HuH-7 (cell line): ENCODE results near the gene MEA1.
"Not testable (repeated sequence)": the region's sequence is repeated elsewhere in the genome, so short reads cannot be mapped to it uniquely, and the experiment has no call there.

Experiments
- DNase-seq: peaks from one replicate; pipeline ENCODE4 v3.0.0; 2011; ENCODE audit warnings: low spot score

The MEA1 gene

GRCh38 chr6:43009124-43009523, 4.6 kb downstream of the MEA1 start:
- DNase-seq, result peak; percentile 59

GRCh38 chr6:43007126-43007525, 6.6 kb downstream of the MEA1 start:
- no peak for DNase-seq

GRCh38 chr6:43006251-43006650, 7.5 kb downstream of the MEA1 start:
- no peak for DNase-seq

GRCh38 chr6:43005844-43006243, 7.9 kb downstream of the MEA1 start:
- no peak for DNase-seq

GRCh38 chr6:43001843-43002242, 11.9 kb downstream of the MEA1 start:
- no peak for DNase-seq

GRCh38 chr6:42998205-42998604, 15.5 kb downstream of the MEA1 start:
- not testable (repeated sequence) for DNase-seq

- no peak for DNase-seq
Observed at GRCh38 chr6:42996513-42996912, 17.2 kb downstream of the MEA1 start.

- no peak for DNase-seq
Observed at GRCh38 chr6:42993445-42993844, 20.3 kb downstream of the MEA1 start.

- DNase-seq, result no peak
Observed at GRCh38 chr6:42989923-42990322, 23.8 kb downstream of the MEA1 start.

- DNase-seq, result no peak
Observed at GRCh38 chr6:42988486-42989020, 25.2 kb downstream of the MEA1 start.

GRCh38 chr6:42987533-42988451, 26.0 kb downstream of the MEA1 start:
- no peak for DNase-seq

- DNase-seq, result no peak
Observed at GRCh38 chr6:42984924-42985475, 28.7 kb downstream of the MEA1 start.

GRCh38 chr6:42984001-42984923, 29.5 kb downstream of the MEA1 start, which contains the start of gene PPP2R5D:
PPP2R5D (plus strand) TSS chr6:42984570; CDS start chr6:42984678, 108 bp downstream.
- DNase-seq, result peak; percentile 92

GRCh38 chr6:42981836-42982235, 31.9 kb downstream of the MEA1 start:
- no peak for DNase-seq

GRCh38 chr6:42979523-42980177, 34.1 kb downstream of the MEA1 start:
- peak; percentile 39 for DNase-seq

GRCh38 chr6:42978839-42979522, 34.8 kb downstream of the MEA1 start, which contains the start of gene PEX6:
PEX6 (minus strand) TSS chr6:42979181; CDS start chr6:42979150, 31 bp downstream.
- peak; percentile 82 for DNase-seq

GRCh38 chr6:42978487-42978838, 35.3 kb downstream of the MEA1 start:
- DNase-seq, result peak; percentile 44

- no peak for DNase-seq
Observed at GRCh38 chr6:42974919-42975505, 38.7 kb downstream of the MEA1 start.

- no peak for DNase-seq
Observed at GRCh38 chr6:42973926-42974325, 39.8 kb downstream of the MEA1 start.

- no peak for DNase-seq
Observed at GRCh38 chr6:42971746-42972327, 41.9 kb downstream of the MEA1 start.
